ENCODE results near the gene PACRG.

- TF ChIP-seq, protein P1, sequence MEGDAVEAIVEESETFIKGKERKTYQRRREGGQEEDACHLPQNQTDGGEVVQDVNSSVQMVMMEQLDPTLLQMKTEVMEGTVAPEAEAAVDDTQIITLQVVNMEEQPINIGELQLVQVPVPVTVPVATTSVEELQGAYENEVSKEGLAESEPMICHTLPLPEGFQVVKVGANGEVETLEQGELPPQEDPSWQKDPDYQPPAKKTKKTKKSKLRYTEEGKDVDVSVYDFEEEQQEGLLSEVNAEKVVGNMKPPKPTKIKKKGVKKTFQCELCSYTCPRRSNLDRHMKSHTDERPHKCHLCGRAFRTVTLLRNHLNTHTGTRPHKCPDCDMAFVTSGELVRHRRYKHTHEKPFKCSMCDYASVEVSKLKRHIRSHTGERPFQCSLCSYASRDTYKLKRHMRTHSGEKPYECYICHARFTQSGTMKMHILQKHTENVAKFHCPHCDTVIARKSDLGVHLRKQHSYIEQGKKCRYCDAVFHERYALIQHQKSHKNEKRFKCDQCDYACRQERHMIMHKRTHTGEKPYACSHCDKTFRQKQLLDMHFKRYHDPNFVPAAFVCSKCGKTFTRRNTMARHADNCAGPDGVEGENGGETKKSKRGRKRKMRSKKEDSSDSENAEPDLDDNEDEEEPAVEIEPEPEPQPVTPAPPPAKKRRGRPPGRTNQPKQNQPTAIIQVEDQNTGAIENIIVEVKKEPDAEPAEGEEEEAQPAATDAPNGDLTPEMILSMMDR (conservative IDR thresholded peaks at IDR 0.05; ENCODE audit: low read length), result no peak
- no peak for TF ChIP-seq EZH2phosphoT487 (IDR thresholded peaks at IDR 0.05; ENCODE audit: borderline replicate concordance, low read depth, low read length)
Observed at GRCh38 chr6:162917506-162917905, 189.7 kb downstream of the PACRG start.

Measured in OCI-LY7 (cell line).